GM19438 (cell line): Measurements from ENCODE around the gene TRNP1.

Source experiments
- ATAC-seq: cut with Tn5 transposase; IDR thresholded peaks from one replicate; pipeline ENCODE4 v1.9.1; 2021; ENCODE audit warnings: low read depth; ENCODE audit not compliant: unreplicated experiment

Gene TRNP1

DNA sequence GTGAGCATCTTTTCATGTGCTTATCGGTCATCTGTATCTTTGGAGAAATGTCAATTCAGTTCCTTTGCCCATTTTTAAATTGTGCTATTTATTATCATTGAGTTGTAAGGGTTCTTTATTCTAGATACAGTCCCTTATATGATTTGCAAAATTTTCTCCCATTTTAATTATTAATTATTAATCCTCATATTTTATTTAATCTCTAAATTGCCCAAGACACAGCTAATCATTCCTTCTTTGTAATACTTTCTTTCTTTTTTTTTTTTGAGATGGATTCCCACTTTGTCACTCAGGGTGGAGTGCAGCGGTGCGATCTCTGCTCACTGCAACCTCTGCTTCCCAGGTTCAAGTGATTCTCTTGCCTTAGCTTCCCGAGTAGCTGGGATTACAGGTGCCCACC is 32.2 kb downstream of the TRNP1 start:
- no peak for ATAC-seq

DNA sequence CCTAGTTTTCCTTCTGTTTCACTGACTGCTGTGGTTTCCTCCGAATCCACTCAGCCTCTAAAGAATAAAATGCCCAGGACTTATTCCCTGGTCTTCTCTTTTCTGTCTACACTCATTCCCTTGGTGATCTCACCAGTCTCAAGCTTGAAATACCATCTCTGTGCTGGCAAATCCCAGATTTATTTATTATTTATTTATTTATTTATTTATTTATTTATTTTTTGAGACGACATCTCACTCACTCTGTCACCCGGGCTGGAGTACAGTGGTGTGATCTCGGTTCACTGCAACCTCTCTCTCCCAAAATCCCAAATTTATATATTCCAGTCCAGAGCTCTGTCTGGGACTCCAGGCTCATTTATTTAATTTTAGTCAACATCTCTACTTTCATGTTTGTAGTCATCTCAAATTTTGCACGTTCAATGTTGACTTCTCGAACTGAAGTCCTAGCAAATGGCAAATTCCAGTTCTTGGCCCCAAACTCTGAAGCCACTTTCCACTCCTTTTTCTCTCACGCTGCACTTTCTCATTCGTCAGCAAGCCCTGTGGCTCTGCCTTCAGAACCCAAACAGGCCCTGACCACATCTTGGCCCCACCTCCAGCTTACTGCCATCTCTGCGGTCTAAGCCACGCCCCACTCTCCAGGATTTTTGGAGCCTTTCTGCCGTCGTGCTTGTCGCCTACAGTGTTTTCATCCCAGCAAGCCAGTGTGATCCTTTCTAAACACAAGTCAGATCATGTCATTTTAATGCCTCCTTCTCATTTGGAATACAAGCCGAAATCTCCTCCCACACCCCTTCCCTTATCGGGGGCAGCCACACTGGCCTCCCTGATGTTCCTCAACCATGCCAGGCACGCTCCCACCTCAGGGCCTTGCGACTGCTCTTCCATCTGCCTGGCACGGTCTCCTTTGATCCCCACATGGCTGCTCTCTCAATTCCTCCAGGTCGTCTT is 33.4 kb downstream of the TRNP1 start:
- ATAC-seq, result no peak

- no peak for ATAC-seq
Measured at GRCh38 chr1:27027575-27028250, 34.2 kb downstream of the TRNP1 start.

DNA sequence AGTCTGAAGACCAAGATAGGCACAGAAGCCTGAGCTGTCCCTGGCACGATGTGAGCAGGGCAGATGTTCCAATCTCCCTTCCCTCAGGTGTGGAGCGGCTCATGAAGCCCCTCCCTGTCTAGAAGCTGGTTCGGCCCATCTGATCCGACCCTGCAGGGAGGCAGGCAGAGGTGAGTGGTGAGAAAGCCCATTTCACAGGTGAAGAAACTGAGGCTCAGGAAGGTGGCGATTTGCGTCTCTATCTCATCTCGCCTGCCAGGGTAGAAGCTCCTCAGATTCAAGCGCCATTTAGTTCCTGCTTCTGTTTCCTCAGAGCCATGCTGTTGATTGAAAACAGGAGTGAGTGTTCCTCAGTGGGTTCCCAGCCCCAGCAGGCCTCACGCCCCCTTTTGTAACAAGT is 36.0 kb downstream of the TRNP1 start:
- no peak for ATAC-seq

DNA sequence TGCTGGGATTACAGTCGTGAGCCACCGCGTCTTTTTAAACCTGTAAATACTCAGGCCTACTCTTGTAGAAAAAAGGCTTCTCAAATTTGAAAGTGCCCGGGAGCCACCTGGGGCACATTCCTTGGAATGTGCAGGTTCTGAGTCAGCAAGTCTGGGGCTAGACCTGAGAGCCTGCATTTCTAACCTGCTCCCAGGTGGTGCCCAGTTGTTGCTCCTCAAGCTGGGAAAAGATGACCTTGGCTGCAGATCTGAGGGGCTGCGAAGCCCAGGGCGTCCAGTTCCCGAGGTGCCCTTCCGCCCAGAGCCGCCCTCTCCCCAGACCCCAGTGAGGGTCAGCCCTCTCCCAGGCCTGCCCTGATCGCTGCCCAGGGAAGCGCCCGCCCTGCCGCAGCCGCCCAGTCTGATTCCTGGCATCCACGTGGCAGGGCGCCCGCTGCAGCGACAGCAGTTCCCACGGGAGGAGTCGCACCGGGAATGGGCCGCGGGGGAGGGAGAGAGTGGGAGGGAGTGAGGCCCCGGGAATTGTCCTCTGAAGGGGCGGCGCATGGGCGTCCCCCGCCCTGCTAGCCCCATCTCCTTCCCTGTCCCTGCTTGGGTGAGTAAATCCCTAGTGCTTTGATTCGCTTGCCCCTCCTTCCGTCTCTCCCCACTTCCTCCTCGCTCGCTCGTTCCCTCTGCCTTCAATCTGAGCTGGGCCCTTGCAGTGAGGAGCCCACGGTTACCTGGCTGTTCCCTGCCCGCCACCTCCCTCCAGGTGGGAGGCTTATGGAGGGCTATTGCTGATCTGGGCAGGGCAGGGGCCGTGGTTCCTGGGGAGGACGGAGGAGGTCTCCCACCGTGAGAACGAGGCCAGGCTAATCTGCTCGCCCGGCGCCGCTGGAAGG is 38.0 kb downstream of the TRNP1 start:
- no peak for ATAC-seq

- ATAC-seq, result no peak
Measured at GRCh38 chr1:27032119-27032461, 38.6 kb downstream of the TRNP1 start.

DNA sequence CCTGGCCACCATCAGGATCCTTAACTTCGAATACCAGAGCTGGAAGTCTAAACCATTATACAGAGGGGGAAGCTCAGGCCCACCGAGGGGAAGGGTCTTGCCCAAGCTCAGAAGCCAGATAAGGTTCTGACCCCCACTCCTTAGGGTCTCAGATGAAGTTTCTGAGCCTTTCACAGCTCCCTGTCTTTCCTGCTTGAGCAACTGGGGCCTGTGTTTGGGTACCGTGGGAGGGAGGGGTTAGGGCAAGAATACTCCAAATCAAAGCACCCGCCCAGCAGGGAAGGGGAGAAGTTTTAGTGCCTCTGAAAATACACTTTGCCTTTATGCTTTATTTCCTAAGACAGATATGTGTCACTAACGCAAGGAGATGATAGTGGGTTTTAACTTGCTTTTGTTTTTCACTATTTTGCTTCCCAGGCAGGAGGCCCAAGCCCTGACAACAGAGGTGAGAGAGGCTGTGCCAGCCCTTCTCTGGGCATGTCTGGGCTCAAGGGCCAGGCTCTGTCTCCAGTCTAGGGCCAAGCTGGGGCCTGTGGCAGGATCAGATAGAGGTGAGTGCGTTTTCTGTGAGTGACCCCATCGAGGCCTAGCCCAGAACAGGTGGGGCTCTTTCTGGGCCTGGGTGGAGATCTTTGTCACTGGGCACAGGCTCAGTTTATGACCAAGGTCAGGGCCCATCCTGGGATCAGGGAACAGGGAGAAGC is 39.7 kb downstream of the TRNP1 start:
- ATAC-seq, result no peak

DNA sequence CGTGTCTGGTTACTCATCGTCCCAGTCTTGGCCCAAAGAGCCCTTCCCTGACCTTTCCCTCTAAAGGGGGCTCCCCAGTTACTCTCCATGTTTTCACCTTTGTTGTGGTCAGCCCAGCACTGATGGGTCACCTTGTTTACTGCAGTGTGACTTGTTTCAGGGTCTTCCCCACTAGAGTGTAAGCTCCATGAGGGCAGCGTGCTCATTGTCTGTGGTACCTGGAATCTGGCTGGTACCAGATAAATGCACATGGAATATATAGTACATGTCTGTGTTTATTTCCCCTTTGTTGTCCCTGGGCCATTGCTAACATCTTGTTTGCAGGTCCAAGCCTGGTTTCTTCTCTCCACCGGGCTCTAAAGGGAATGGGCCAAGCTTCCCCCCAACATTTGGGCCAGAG is 41.9 kb downstream of the TRNP1 start:
- no peak for ATAC-seq

GRCh38 chr1:27036718-27037117 is 43.2 kb downstream of the TRNP1 start:
- no peak for ATAC-seq

DNA sequence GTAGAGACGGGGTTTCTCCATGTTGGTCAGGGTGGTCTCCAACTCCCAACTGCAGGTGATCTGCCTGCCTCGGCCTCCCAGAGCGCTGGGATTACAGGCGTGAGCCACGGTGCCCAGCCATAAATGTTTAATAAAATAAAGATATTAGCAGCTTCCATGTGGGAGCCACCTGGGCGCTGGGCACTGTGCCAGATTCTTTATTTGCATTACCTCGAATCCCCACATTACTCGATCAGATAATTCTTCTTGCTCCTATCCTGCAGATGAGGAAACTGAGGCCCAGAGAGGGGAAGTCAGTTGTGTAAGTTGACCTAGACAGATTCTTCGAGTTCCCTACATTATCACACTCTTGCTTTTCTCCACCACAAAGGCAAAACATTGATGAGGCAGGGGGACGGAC is 44.0 kb downstream of the TRNP1 start:
- no peak for ATAC-seq

GRCh38 chr1:27038020-27038419 is 44.5 kb downstream of the TRNP1 start:
- ATAC-seq, result no peak

DNA sequence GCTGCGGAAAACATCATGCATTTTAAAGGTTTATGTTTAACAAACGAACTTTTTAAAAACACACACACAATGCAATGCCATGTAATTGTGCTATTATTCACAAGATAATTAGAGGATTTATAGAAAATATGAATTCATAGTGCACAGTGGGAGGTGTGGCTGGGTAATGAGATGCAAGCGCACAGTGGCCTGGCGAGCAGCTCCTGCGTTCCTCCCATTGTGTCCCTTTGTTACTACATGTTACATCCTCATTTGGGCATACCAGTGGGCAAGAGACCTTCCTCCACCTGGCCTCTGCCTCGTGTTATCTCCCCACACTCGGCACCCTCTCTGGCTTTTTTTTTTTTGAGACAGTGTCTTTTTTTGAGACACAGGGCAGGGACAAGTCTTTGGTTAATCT is 49.2 kb downstream of the TRNP1 start:
- ATAC-seq, result no peak

DNA sequence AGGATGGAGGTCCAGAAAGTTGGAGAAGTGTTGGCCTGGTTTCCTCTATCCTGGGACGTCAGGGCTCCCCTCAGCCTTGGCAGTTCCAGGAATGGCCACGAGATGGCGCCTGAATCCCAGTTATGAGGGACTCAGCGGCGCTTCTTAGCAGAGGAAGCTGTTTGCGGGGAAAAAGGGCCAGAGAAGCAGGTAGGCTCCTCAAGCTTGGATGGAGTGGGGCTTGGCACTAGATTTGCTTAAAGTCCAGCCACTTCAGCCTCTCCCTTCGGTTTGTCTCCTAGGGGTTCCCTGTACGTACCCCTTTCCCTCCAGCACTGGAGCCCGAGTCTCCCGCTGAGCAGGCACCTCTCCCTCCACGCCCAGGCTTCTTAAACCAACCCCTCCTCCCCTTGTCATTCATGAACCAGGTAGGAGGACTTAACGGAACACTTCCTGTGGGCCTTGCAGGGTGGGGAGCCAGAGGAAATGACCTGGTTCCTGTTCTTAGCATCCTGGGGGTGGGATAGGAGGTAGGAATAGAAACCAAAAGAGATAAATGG is 51.2 kb downstream of the TRNP1 start:
- no peak for ATAC-seq

- ATAC-seq, result no peak
Measured at GRCh38 chr1:27045973-27046558, 52.6 kb downstream of the TRNP1 start.

GRCh38 chr1:27047914-27048313 is 54.4 kb downstream of the TRNP1 start:
- no peak for ATAC-seq

- ATAC-seq, result no peak
Measured at GRCh38 chr1:27049100-27049499, 55.6 kb downstream of the TRNP1 start.

DNA sequence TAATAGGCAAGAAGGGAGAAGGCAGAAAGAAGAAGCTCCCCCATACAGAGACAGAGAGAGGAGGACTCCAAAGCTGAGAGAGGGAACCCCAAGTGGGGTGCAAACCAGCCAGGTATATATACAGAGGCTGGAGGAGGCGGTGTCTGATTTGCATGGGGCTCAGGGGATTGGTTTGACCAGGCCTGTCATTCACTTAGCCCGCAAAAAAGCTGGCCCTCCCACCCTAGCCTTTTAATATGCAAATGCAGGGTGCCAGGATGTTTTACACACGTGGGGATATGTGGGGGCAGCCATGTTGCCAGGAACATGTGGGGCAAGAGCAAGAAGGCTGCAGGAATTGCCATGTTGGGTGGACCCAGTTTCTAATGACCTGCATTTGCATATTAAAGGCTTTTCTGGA is 56.1 kb downstream of the TRNP1 start:
- no peak for ATAC-seq
